ENCODE results near the gene RASL10A.

Gene RASL10A

DNA sequence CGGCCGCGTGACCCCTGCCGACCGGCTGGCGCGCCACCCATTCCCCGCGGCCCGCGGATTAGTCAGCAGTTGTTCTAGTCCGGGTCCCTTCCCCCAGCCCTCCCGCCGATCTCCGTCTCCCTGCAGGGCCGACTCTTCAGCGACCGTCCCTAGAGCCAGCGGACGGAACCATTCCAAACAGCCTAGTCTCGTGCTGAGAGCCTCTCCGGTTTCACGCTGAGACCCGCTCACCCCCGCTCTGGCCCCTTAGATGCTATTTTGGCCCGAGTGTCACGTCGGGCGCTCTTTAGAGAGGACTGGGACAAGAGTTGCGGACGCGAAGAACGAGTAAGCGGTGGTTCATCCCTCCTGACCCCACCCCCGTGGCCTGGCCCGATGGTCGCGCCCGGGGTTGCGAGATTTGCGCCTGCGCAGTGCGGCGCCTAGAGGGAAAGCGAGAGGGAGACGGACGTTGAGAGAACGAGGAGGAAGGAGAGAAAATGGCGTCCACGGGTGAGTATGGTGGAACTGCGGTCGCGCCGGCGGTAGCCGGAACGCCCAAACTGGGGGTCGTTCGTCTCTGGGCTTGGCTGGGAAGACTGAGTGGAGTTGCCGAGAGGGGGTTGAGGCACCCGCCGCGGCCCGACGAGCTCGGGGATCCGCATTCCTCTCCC is 47.5 kb downstream of the RASL10A start, which contains the start of the genes EWSR1 and RHBDD3:
Gene EWSR1 (plus strand): TSS at position 411 of the 653 bp plus-strand sequence. CDS start 69 bp downstream, at position 480.
Gene RHBDD3 (minus strand): TSS at position 124 of the 653 bp plus-strand sequence. CDS start 2,355 bp downstream, outside the sequence.
- H3K36me3 ChIP-seq (ENCODE audit: insufficient read depth, low read length), result peaks cover 13% of the 10 kb centered on the region

GRCh38 chr22:29267462-29267857 is 48.0 kb downstream of the RASL10A start:
- H3K27me3 ChIP-seq (ENCODE audit: insufficient read depth, low read length), result no peaks in the 10 kb centered on the region
- H3K79me2 ChIP-seq (ENCODE audit: control insufficient read depth, insufficient read depth, low read length, unreplicated experiment), result peaks cover 58% of the 10 kb centered on the region
- H2AFZ ChIP-seq (ENCODE audit: low read length, unreplicated experiment), result no peak overlapping the region
- H3K36me3 ChIP-seq (ENCODE audit: insufficient read depth, low read length), result peaks cover 7% of the 10 kb centered on the region
- peak overlapping the region; percentile 95 for H3K27ac ChIP-seq (ENCODE audit: low read depth, low read length)
- peaks cover 29% of the 10 kb centered on the region for H3K4me1 ChIP-seq (ENCODE audit: control insufficient read depth, insufficient read depth, low read length, unreplicated experiment)
- peak overlapping the region; percentile 88 for H3K4me3 ChIP-seq (ENCODE audit: low read depth, low read length)

More for the DNA sequence above, 47.5 kb downstream of the RASL10A start, which contains the start of the genes EWSR1 and RHBDD3:
- H3K79me2 ChIP-seq (ENCODE audit: control insufficient read depth, insufficient read depth, low read length, unreplicated experiment), result peaks cover 63% of the 10 kb centered on the region
- peak within 1 kb of the TSS; percentile 88 for H3K4me3 ChIP-seq (ENCODE audit: low read depth, low read length)
- H3K27me3 ChIP-seq (ENCODE audit: insufficient read depth, low read length), result no peaks in the 10 kb centered on the region
- H2AFZ ChIP-seq (ENCODE audit: low read length, unreplicated experiment), result peak within 1 kb of the TSS; percentile 80
- peaks cover 29% of the 10 kb centered on the region for H3K4me1 ChIP-seq (ENCODE audit: control insufficient read depth, insufficient read depth, low read length, unreplicated experiment)
- H3K27ac ChIP-seq (ENCODE audit: low read depth, low read length), result peak within 1 kb of the TSS; percentile 95

GRCh38 chr22:29266564-29267461 is 48.7 kb downstream of the RASL10A start:
- Histone ChIP-seq H3K27ac (ENCODE audit: low read depth, low read length) (peak overlapping the region; percentile 95), H3K36me3 (ENCODE audit: insufficient read depth, low read length) (peaks cover 5% of the 10 kb centered on the region; the same call in 1 of the 2 replicates), H3K79me2 (ENCODE audit: control insufficient read depth, insufficient read depth, low read length, unreplicated experiment) (peaks cover 52% of the 10 kb centered on the region)

GRCh38 chr22:29265929-29266328 is 49.6 kb downstream of the RASL10A start:
- Histone ChIP-seq H3K79me2 (ENCODE audit: control insufficient read depth, insufficient read depth, low read length, unreplicated experiment) (peaks cover 43% of the 10 kb centered on the region), H3K4me1 (ENCODE audit: control insufficient read depth, insufficient read depth, low read length, unreplicated experiment) (peaks cover 14% of the 10 kb centered on the region), H3K27me3 (ENCODE audit: insufficient read depth, low read length) (no peaks in the 10 kb centered on the region), H3K36me3 (ENCODE audit: insufficient read depth, low read length) (no peaks in the 10 kb centered on the region; the same call in 1 of the 2 replicates), H3K27ac (ENCODE audit: low read depth, low read length) (no peak overlapping the region), H2AFZ (ENCODE audit: low read length, unreplicated experiment) (no peak overlapping the region), H3K4me3 (ENCODE audit: low read depth, low read length) (peak overlapping the region; percentile 88; the same call in 1 of the 2 replicates)

More at GRCh38 chr22:29266564-29267461, 48.7 kb downstream of the RASL10A start:
- Histone ChIP-seq H2AFZ (ENCODE audit: low read length, unreplicated experiment) (peak overlapping the region; percentile 18), H3K27me3 (ENCODE audit: insufficient read depth, low read length) (no peaks in the 10 kb centered on the region), H3K4me1 (ENCODE audit: control insufficient read depth, insufficient read depth, low read length, unreplicated experiment) (peaks cover 23% of the 10 kb centered on the region), H3K4me3 (ENCODE audit: low read depth, low read length) (peak overlapping the region; percentile 88)

DNA sequence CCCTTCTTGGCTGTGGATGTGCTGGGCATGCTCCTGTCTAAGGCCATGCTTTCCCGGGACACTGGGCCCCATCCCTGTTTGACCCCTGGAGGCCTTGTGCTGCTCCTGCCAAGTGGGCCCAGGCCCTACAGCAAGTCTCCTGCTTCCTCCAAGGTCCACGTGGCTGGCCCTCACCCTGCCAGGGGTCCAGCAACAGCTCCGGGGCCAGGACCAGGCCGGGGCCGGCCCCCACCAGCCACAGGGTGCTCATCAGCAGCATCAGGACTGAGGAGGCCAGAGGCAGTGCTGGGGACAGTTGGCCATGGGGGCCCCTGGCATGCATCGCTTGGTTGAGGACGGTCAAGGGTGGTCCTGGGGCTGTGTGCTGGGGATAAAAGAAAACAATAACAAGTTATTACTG is 50.2 kb downstream of the RASL10A start:
- Histone ChIP-seq H3K4me1 (ENCODE audit: control insufficient read depth, insufficient read depth, low read length, unreplicated experiment) (peaks cover 12% of the 10 kb centered on the region), H3K27me3 (ENCODE audit: insufficient read depth, low read length) (no peaks in the 10 kb centered on the region), H3K4me3 (ENCODE audit: low read depth, low read length) (no peak overlapping the region), H2AFZ (ENCODE audit: low read length, unreplicated experiment) (no peak overlapping the region), H3K79me2 (ENCODE audit: control insufficient read depth, insufficient read depth, low read length, unreplicated experiment) (peaks cover 37% of the 10 kb centered on the region), H3K36me3 (ENCODE audit: insufficient read depth, low read length) (no peaks in the 10 kb centered on the region), H3K27ac (ENCODE audit: low read depth, low read length) (no peak overlapping the region)

DNA sequence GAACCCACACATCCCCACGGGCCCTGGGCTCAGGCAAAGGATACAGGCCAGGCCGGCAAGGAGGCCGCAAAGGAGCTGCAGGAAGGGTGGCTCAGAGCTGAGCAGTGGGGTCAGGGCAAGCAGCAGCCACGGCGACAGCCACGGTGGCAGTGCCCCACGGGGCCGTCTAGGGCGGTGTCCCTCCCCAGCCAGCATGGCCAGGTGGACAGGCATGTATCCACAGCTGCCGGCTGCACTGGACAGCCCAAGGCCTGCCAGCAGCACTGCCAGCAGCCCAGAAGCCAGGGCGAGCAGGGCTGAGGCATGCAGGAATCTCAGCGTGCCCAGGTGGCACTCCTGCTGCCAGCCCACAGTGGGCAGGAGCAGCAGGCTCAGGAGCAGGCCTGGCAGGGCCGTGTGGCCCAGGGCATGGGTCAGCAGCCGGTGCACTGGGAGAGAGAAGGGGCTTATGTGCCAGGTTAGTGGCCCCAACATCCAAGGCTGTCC is 51.7 kb downstream of the RASL10A start:
- H3K4me3 ChIP-seq (ENCODE audit: low read depth, low read length), result no peak overlapping the region
- peaks cover 12% of the 10 kb centered on the region for H3K4me1 ChIP-seq (ENCODE audit: control insufficient read depth, insufficient read depth, low read length, unreplicated experiment)
- H3K27ac ChIP-seq (ENCODE audit: low read depth, low read length), result no peak overlapping the region
- peaks cover 22% of the 10 kb centered on the region for H3K79me2 ChIP-seq (ENCODE audit: control insufficient read depth, insufficient read depth, low read length, unreplicated experiment)
- no peaks in the 10 kb centered on the region for H3K27me3 ChIP-seq (ENCODE audit: insufficient read depth, low read length)
- H3K36me3 ChIP-seq (ENCODE audit: insufficient read depth, low read length), result no peaks in the 10 kb centered on the region
- H2AFZ ChIP-seq (ENCODE audit: low read length, unreplicated experiment), result no peak overlapping the region
